ENCODE results near the gene CLDN9.
"Not testable (repeated sequence)": the region's sequence is repeated elsewhere in the genome, so short reads cannot be mapped to it uniquely, and the experiment has no call there.

Gene CLDN9

GRCh38 chr16:3035972-3036725 lies 23.4 kb downstream of the CLDN9 start:
- no peak for DNase-seq

GRCh38 chr16:3036726-3037315 lies 24.1 kb downstream of the CLDN9 start, which contains the start of gene BICDL2:
BICDL2 (minus strand) TSS chr16:3036944; CDS start chr16:3035496, 1,448 bp downstream.
- no peak for DNase-seq

GRCh38 chr16:3038256-3038655 lies 25.5 kb downstream of the CLDN9 start:
- no peak for DNase-seq

GRCh38 chr16:3038896-3039295 lies 26.2 kb downstream of the CLDN9 start:
- no peak for DNase-seq

- no peak for DNase-seq
Measured at GRCh38 chr16:3042376-3042775, 29.7 kb downstream of the CLDN9 start.

- no peak for DNase-seq
Measured at GRCh38 chr16:3044708-3045107, 32.0 kb downstream of the CLDN9 start.

- no peak for DNase-seq
Measured at GRCh38 chr16:3045758-3046640, 33.3 kb downstream of the CLDN9 start, which contains the start of gene MMP25. MMP25 (plus strand) TSS chr16:3046561; CDS start chr16:3046918, 357 bp downstream.

- no peak for DNase-seq
Measured at GRCh38 chr16:3046641-3047386, 34.1 kb downstream of the CLDN9 start.

- DNase-seq = no peak
Measured at GRCh38 chr16:3047387-3047720, 34.6 kb downstream of the CLDN9 start.

GRCh38 chr16:3049921-3050481 lies 37.3 kb downstream of the CLDN9 start:
- DNase-seq = no peak

GRCh38 chr16:3050487-3050886 lies 37.8 kb downstream of the CLDN9 start:
- DNase-seq = no peak

- DNase-seq = no peak
Measured at GRCh38 chr16:3051009-3051408, 38.3 kb downstream of the CLDN9 start.

- no peak for DNase-seq
Measured at GRCh38 chr16:3051494-3051893, 38.8 kb downstream of the CLDN9 start.

GRCh38 chr16:3052571-3053329 lies 40.0 kb downstream of the CLDN9 start:
- not testable (repeated sequence) for DNase-seq

- DNase-seq = not testable (repeated sequence)
Measured at GRCh38 chr16:3053330-3053710, 40.6 kb downstream of the CLDN9 start.

GRCh38 chr16:3054965-3055733 lies 42.4 kb downstream of the CLDN9 start:
- no peak for DNase-seq

GRCh38 chr16:3055734-3056115 lies 43.0 kb downstream of the CLDN9 start:
- not testable (repeated sequence) for DNase-seq

- no peak for DNase-seq
Measured at GRCh38 chr16:3056336-3057180, 43.8 kb downstream of the CLDN9 start.

- DNase-seq = no peak
Measured at GRCh38 chr16:3057181-3058138, 44.7 kb downstream of the CLDN9 start.
